ELF-1 (cell line): ENCODE data around the gene UROS.
A peak's percentile ranks its signal among the peaks of the same experiment; 100 is the strongest.

Experiments
- DNase-seq: peaks from one replicate; pipeline ENCODE4 v3.0.0-alpha.2; 2016; ENCODE audit warnings: low read depth, low spot score

Gene UROS

DNA sequence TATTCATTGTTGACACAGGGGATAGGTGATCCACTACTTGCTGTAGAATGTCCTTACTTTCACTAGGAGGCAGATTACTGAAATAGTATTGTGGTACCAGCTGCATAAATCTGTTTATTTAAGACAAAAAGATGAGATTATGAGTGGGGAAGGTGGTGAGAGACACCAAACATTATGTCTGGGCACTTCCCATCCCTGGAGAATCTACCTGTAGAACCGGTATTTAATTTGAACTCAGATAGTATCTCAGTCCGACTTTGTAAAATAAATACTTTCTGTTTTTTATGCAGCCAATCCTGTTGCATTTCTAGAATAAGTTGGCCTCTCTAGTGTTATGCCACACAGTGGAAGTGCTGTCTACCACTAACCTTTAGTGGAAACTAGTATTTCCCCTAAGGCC is 13.7 kb upstream of the UROS start:
- no peak for DNase-seq

DNA sequence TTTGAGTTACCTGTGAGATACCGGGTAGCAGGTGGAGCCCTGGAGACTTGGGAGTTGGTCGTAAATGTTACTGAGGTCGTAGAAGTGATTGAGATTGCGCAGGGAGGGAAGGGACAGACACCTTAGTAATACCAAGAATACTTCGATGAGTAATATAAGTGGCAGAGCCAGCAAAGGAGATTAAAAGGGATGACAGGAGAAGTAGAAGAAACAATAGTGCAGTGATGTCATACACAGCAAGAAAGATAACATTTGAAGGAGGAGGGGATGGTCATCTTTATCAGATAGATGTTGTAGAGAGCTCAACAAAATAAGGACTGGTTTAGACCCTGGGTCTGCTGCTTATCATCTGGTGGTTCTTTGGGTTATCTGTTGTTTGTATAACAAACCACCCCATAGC is 5.3 kb upstream of the UROS start:
- no peak for DNase-seq

DNA sequence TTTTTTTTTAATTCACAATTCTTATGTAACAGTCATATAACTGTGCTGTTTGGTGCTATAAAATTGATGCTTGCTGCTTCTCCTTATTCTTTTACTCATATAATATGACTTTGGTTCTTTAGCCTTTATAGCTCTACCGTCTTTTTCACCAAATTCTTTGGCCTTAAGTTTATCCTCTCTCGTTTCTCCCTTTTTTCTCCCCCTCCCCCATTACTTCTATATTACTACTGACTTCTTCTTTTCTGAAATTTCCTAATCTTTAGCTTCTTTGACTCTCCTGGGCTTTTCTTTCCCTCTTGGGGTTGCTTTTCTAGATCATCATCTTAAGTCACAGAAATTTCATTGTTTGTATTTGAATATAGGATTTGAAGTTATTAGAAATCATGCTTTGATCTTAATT is 4.1 kb upstream of the UROS start:
- DNase-seq = no peak

DNA sequence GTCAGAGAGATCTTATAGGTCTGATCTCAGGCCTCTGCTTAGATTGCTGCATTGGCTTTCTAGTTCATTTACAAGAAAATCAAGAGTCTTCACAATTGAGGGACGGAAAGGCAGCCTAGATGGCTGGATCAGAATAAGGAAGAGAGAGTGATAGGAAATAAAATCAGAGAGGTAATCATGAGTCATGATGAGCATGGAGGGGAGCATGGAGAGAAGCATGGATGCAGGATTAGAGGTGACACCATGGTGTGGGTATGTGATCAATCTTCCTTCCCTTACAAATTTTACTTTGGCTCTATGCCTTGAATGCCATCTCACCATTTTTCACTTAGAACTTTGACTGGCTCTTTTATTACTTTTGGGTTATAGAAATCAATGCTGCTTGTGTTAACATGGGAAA is 1.7 kb upstream of the UROS start:
- no peak for DNase-seq

DNA sequence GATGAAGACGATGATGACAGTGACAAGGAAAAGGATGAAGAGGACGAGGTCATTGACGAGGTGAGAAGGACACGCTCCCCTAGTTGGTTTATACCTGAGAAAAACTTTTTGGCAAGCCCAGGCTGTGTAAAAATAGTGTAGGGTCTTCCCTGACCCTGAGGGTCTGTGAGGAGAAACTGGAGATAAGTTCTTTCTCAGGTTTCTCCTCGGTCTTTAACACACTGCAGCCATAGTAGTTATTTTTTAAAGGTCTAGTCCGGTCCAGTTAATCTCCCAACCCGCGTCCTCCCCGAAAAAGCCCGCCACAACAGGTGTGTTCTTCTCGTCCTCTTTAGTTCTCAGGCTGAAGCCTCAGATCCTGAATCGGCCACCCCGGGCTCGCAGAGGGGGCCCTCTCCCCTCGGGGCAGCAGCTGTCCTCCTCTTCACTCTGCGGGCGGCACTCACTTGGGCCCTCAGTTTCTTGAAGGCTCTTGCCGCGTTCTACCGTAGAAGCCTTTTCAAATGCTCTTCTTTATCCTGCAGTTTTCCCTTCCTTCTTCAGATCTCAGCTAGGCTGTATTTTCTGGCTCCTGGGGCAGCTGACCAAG is 699 bp upstream of the UROS start:
- DNase-seq = peak; percentile 45

DNA sequence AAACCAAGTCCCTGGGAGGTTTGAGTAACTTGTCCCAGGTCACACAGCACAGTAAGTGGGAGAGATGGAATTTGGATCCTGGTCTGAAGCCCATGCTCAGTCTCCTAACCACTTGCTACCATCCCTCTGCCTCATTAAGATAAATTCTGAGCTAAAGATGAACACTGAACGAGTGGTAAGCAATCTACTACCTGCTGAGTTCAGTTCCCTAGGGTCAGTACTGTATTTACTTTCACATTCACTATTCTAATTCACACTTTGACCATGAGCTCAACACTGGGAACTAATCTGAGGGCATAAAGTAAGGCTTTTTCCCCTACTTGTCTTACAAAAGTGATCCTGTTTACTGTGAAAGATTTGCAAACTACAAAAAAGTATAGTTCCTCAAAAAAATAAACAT is 2.4 kb downstream of the UROS start:
- no peak for DNase-seq

DNA sequence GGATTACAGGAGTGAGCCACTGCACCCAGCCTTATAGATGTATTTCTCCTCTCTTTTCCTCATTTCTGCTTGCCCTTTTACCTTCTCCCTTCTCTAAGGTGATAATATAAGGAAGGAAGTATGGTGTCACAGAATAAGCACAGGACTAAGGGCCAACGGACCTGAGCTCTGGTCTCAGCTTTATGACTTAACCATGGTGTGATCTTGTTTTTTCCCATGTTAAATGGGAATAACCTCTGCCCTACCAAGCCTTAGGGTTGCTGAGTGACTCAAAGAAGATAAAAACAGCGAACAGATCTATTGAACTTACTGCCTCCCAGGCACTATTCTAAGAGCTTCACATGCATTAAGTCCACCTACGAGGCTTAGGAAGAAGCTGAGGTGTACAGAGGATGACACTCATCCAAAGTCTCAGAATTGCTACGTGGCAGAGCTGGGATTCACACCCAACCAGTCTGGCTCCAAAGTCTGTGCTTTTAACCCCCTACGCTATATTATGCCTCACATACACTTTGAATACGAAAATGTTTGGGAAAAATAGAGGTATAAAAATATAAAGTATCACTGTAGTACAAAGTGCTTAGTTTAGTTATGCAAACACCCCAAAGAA is 5.6 kb downstream of the UROS start:
- no peak for DNase-seq

DNA sequence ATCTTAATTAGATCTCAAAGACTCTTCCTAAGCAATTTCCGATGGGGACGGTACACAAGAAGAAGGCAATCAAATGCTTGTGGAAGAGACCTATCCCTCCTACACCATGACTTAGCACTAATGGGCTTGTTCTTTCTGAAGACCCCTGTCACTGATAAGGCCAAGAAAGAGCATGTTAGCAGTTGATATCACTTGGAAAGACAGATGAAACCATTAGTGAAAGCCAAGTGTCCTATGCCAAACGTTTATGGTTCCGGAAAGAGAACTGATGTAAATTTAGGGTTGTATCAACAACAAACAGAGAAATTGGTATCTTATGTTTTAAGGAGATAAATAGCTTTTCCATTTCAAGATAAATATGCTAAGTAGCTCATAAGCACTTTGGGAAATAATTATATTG is 6.5 kb downstream of the UROS start:
- DNase-seq = no peak

DNA sequence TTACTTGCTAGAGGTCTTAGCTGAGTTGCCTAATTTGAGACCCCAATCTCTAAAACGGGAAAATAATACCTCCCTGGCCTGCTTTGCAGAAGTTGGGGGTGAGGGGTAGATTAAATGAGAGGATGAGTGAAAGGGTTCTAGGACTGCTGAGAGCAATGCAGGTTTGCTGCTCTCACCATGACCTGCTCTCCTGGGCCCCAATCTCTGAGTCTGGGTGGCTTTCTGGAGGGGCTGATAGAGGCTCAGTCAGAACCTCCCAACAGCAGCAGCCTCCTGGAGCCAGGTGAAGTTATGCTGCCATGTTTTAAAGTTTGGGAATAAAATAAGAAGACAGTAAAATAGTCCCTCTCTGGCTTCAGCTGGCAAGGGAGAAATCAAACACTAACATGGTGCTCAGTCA is 7.3 kb downstream of the UROS start:
- no peak for DNase-seq

DNA sequence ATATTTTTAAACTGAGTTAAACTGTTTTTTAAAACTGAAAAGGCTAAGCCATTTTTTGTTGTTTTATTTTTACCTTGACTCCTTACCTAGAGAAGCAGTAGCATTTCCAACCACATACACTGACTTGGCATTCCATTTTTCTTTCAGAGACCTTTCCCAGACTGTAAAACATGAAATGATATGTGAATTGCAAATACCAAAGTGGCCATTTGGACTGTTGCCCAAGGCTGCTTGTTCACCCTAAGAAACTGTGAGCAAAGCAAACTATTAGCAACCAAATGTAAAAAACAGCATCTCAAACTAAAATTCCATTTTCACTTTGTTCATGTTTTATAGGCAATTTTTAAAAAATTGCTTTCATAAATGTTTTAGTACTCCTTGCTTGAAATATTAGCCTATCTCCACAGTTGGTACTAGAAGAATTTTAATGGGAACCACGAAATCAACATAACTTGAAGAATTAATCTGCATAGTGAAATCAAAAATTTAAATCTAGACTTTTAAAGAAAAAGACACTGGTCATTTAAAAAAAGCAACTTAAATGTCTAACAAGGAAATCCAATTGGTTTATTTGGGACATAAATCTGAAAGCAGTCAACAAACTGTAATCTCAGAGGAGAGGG is 10.8 kb downstream of the UROS start:
- no peak for DNase-seq

DNA sequence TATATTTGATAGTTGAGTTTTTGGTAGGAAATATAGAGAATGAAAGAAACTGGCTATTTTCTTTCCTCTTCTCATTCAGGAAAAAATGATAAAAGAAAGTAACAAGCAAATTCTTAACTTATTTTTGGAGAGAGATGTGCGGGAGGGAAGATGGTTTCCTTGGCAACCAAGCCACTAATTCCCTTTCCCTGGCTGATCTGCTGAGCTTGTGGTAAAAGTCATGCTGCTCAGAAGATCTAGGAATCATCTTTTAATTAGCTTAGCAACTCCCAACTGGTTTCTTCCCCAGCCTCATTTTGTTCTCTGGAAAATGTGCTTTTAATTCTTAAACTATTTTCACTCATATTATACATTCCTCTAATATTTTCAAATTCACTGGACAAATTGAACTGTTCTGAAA is 11.8 kb downstream of the UROS start:
- DNase-seq = no peak

DNA sequence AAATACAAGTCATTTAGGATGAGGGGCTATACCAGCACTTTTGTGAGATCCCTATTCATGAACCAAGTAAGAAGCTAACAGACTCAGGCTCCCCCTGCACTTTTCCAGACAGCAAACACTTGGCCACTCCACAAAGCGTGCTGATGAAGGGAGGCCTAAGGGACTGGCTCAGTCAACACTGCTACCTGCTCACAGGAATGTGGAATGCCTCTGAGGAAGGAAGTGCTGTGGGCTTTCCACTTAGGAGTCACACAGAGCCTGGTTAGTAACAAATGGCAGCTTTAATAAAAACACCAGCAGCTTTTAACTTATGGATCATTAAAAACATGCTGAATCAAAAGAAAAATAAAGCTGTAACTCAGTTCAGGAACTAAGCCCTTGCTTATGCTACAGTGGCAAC is 15.0 kb downstream of the UROS start:
- DNase-seq = no peak

DNA sequence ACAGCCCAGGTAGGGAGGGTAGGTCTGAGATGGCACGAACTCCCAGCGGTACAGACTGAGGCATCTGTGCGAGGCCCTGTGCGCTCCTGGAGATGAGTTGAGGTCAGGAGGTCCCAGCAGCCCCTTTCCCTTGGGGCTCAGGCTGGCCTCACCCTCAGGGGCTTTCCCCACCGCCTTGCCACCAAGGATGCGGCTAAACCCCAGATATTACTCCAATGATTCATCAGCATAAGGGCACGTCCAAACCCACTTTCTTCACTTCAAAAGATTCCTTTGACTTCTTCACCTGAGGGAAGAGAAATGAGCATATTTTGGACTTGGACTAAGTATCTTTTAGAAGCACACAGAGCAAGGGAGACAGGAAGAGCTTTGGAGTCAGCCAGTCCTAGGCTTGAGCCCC is 20.3 kb downstream of the UROS start:
- no peak for DNase-seq

DNA sequence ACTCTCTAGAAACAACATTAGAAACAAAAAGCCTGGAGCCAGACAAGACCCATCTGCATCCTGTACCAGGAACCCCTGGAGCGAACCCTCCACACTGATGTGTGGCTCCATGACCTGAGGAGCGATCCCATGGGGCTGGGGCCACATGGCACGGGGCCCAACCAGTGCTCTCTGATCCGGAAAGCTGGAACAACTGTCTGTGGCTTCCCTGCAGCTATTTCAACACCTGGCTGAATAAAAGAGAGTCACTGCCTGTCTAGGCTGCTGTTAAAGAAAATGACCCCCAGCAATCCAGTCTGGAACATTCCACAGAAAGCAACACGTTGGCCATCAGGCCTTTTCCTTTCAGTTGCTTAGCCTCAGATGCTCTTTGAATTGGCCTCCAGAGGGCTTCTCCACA is 20.9 kb downstream of the UROS start:
- no peak for DNase-seq

DNA sequence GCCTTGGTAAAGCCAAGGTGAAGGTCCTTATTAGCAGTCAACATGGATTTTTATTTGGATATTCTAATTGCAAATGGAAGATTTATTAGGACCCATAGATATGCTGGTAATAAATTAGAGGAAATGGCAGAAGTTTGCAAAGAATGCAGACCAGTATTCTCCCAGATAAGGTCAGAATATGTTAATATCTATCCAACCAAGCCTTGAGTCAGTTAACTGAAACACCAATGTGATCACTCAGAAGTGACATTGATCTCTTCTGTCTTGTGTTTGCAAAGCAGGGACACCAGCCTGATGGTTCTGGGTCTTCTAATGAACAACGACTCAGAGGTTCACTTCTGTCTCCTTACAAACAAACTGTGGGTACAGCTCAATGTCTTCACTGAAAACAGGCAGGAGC is 21.5 kb downstream of the UROS start:
- DNase-seq = no peak

DNA sequence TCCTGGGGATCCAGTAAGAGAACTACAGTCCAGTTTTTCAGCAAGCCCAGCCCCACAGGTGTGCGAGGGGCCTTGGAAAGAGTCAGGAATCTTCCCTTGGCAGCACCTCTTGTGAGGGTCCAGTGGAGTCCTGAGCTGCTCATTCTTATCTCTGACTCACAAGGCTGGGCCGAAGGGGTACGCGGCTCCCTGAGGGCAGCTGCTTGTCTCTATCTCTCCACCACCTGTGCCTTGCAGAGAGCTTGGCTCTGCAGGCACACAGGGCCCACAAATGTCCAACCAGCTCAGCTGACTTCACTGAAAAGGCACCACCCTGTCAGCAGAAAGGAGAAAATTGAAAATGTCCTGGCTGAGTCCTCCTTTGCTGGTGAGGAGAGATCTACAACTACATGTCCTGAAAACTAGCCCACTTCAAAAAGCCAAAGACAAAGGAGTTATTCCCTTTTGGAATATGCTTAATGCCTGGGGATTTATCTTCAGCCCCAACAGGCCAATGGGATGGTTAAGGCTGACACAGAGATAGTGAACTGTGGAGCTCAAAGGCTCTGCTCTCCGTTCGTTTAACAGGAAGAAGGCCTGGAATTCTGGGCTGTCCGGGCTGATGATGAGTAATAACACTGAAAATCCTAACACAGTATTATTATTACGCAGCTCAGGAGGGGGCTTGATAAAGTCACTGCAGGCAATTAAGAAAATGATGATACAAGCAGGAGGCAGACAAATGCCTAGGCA is 23.4 kb downstream of the UROS start:
- no peak for DNase-seq

DNA sequence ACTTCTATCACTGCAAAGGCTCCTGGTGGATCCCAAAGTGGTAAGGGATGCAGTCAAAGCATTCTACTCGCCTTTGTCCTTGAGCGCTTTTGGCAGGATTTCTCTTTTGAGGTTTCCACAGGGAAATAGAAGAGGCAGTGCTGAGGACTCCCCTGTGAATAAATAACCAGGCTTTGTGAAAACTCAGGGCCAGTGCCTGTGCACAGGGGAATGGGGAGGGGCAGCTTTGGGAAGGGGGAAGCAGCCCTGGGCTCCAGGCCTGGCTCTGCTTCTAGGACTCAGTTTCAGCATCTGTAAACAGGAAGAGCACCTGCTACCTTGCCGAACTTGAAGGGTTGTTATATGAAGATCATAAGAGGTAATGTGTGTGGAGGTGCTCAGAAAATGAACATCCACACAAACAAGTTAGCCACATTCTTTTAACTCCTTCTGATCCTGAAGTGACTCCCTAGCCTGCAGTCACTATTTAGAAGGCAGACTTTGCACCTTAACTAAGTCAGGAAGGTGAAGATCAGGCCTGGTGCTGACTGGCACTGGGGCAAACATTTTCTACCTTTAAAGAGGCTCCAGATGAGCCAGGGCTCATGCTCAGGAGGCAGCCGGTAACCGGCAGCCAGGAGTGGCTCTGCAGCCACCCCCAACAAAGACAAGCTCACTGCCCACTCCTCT is 24.9 kb downstream of the UROS start:
- DNase-seq = no peak

DNA sequence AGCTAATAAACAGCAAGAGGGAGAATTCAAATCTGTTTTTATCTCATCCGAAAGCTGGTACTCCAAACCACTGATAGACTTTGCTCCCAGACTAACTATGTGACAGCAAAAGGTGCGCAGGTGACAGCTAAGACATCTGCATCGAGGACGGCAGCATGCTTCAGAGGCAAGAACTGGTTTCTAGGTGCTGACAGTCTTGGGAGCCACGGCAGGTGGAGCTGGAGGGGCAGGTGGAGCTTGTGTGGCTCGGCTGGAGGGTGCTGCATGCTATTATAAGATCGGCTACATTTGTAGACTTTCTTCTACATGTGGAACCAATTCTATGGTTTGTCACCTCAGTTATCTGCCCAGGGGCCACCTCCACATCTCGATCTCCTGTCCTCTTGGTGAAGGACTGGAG is 25.6 kb downstream of the UROS start:
- no peak for DNase-seq

DNA sequence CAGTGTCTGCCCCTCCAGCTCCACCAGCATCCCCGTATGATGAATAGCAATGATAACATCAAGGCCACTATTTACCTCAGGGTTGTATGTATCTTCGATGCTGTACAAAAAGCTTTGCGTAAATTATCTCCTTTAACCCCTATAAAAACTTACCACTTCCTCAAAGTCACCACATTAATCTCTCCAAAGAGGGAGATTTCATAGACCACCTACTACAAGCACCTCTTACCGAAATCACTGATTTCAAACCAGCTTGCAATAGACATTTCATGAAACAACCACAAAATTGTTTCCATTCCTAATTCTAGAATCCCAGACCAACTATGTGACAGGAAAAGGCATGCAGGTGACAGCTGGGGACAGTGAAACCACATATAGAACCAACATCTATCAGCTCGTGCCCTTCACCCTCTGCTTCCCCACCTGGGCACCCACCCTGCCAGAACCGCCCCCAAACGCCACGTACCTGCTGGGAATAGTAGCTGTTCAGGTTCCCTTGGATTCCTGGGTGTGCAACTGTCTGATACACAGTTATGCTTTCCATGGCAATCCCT is 27.3 kb downstream of the UROS start:
- no peak for DNase-seq

DNA sequence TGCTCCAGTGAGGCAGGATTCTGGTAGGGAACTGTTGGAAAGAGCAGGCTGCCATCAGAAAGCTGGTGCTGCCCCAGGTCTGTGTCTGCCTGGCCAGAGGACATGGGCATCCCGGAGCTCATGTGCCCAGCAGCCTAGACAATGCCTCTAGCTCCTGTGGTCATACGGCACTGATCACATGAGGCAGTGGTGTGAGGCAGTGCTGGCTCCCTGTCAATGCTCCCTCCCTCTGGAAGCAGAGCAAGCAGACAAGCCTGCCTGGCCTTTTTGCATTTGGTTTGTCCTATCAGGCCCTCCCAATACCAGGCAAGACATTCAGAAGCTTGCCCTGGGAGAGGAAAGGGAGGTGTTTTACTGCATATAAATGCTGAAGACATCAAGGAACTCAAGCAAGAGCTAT is 27.9 kb downstream of the UROS start:
- no peak for DNase-seq

DNA sequence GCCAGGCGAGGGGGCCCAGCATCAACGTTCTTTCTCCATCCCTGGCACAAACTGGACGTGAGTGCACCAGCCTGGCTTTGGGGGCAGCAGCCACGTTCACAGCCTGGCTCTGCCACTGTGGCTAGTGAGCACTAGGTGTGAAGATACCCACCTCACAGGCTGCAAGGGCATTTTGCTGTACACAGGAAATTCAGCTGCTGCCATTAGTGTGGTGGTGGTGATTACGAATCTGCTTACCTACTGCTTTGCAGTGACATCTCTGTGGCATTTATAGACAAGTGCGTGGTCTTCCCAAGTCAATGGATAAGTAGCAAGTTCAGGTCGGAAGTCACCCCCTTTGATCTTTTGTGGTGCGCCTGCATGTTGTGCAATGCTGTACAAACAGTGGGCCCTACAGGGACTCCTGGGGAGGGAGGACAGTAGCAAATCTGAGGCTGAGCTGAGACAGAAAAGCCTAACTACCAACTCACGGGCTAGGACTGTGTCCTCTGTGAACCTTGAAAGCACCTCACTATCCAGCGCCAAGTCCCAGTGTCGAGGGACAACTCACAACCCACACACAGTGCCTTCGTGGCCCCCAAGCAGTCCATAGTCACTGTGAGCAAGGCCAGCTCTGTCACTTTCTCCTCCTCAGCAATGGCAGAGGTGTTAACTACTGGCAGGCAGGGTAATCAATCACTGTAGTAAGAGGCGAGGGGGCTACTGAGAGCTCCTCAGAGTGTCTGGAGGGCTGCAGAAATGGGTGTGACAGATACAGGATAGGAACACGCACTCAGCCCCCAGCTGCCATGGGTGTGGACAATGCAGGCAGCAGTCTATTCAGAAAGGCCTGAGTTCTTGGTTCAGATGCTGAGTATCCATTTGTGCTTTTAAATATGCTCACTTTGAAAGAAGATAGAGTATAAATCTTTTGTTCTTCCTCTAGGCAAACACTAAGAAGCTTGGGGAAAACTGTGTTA is 30.4 kb downstream of the UROS start:
- no peak for DNase-seq
